Right lobe of liver (tissue), 6 donors: ENCODE measurements around the gene FTO. TPM values are rescaled to one million over a fixed set of nuclear protein-coding genes. Genes with fewer than 3 reads are reported as not detected.

ENCODE experiments used
- ATAC-seq, 4 donors: fragments of 200-7000 bp; cut with Tn5 transposase; one replicate each; pipeline ENCODE4 v1.9.1; 2020; ENCODE audit warnings: mild to moderate bottlenecking in 4 of 4, moderate library complexity in 4 of 4
- DNase-seq, 3 donors: peaks; one replicate each; pipeline ENCODE4 v3.0.0-alpha.2; 2020
- H3K27ac ChIP-seq, 3 donors: fragments of 200-600 bp; one replicate each; pipeline ENCODE4 v1.8.0; 2022
- H3K27me3 ChIP-seq, 2 donors: fragments of 200-600 bp; one replicate each; pipeline ENCODE4 v1.8.0; 2022
- H3K36me3 ChIP-seq, 4 donors: fragments of 200-600 bp; sonication (generic) in 1 of 4; one replicate each; pipeline versions ENCODE4 v1.5.1 to v1.8.0; 2017 to 2022; ENCODE audit warnings: control low read depth in 1 of 4
- H3K4me1 ChIP-seq, 4 donors: fragments of 200-600 bp; sonication (generic) in 1 of 4; one replicate each; pipeline versions ENCODE4 v1.5.1 to v1.8.0; 2017 to 2022; ENCODE audit warnings: control low read depth in 1 of 4
- H3K4me3 ChIP-seq, 3 donors: fragments of 200-600 bp; one replicate each; pipeline ENCODE4 v1.8.0; 2022
- H3K9me3 ChIP-seq, 4 donors: fragments of 200-600 bp; sonication (generic) in 1 of 4; one replicate each; pipeline versions ENCODE4 v1.5.1 to v1.8.0; 2017 to 2022; ENCODE audit warnings: control low read depth in 1 of 4
- CTCF ChIP-seq, 4 donors: fragments of 200-600 bp in 3 of 4; fragments of 450-650 bp in 1 of 4; IDR thresholded peaks; one replicate each; pipeline versions ENCODE4 v1.5.1 to v1.8.0; 2016 to 2022; ENCODE audit warnings: antibody characterized with exemption in 4 of 4, mild to moderate bottlenecking in 2 of 4
- POLR2A ChIP-seq: fragments of 450-650 bp; IDR thresholded peaks from one replicate; pipeline ENCODE4 v1.6.1; 2017; ENCODE audit warnings: antibody characterized with exemption, mild to moderate bottlenecking
- WGBS: methylation state at CpG from one replicate; pipeline ENCODE4 v1.1.6; 2018; ENCODE audit warnings: low coverage, low lambda C conversion rate; ENCODE audit not compliant: insufficient coverage; ENCODE audit errors: missing lambda C conversion rate; 5-methylcytosine and 5-hydroxymethylcytosine counted together
- intact Hi-C, 2 donors: fragments of 100-400 bp; cut with DNase I; formaldehyde crosslinking; loops; one replicate each; pipeline versions ENCODE4 v1.11.2 to v1.14.1; 2022
- total RNA-seq, 6 experiments: library from RNA; depleted of rRNA in 2 of 6; stranded (reverse); fragments of >200 nt in 2 of 6; fragmentation: NEBNext Ultra II Directional in 3 of 6; extraction: Animal tissue kit (Norgen Biotek cat#: 25700) in 3 of 6; gene quantifications; one replicate each; pipeline versions ENCODE4 v1.1.0 to v1.2.4, GENCODE V29; 2016 to 2023
- donor health status: DM: no; HTN: yes; CAD: no.
- donor health status: DM: no; HTN: no; CAD: no.
- donor health status: DM: no; HTN: no; CAD: no.
- donor health status: DM: no; HTN: yes; CAD: no.
- donor health status: DM: no; HTN: yes; CAD: no.

Gene FTO
- total RNA-seq, 6 experiments from 2014 or later = 28.9 to 51.6 (median 33.6) TPM

DNA sequence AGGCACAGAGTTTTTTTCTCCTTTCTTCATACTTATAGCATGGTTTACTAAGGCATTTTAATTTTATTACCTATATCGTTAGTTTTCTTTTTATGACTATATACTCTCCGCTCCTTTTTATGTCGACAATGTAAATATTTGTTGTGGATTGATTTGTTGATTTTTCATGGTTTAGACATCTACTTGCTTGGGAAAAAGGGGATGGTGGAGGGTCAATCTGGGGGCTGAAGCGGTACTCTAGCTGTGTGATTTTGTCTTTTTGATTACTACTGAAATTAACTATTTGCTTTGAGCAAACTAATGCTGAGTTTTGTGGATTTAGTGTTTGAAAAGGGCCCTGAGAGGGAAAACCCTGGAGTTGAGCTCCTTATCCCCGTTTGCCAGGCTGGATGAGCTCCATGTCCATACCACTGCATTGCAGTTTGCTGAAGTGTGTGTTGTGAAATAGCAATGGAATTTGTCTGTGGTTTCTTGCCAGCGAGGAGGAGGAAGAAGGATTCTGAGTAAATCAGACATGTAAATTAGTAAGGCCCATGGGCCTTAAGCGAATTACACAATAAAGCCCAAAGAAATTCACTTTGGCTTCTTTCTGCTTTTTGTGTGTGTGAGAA, 72.0 kb downstream of the FTO start:
- no peak for TF ChIP-seq CTCF (IDR thresholded peaks at IDR 0.05)
- no peak for TF ChIP-seq POLR2A
- Histone ChIP-seq H3K36me3 (no peaks in the 10 kb centered on the region), H3K27ac (peak overlapping the region in 1 of 3 donors; percentile 1), H3K4me3 (no peak overlapping the region), H3K27me3 (no peaks in the 10 kb centered on the region), H3K4me1 (peaks cover 0 to 35% (median 16%) of the 10 kb centered on the region in 4 donors), H3K9me3 (no peaks in the 10 kb centered on the region)
- intact Hi-C loops = no loop called here
- DNase-seq (peak in 2 of 3 donors; percentile 29 to 48), ATAC-seq (peak; percentile 70 to 78 (median 78))
- WGBS = 18% methylated on average over 7 of the region's 7 CpGs

DNA sequence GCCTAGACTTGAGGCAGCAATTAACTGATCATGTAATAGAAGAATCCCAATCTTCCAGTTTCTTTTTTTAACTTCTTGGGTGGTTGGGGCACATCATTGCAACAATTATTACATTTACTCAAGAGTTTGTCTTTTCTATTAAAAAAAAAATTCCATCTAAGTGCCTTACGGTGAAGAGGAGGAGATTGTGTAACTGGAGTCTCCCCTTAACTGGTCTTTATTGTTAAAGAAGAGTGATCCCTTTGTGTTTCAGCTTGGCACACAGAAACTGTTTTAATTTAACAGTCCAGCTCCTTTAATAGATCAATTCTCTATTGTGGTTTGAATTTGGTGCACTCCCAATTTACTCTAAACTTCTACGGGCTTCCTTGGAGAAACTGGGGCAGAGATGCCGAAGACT, 75.2 kb downstream of the FTO start:
- intact Hi-C loops = no loop called here
- no peak for DNase-seq

GRCh38 chr16:53780051-53780450, 76.1 kb downstream of the FTO start:
- Histone ChIP-seq H3K9me3 (no peaks in the 10 kb centered on the region), H3K27me3 (no peaks in the 10 kb centered on the region), H3K27ac (no peak overlapping the region), H3K4me1 (peaks cover 0 to 39% (median 19%) of the 10 kb centered on the region in 4 donors), H3K36me3 (no peaks in the 10 kb centered on the region), H3K4me3 (no peak overlapping the region)
- WGBS = 80% methylated on average over 3 of the region's 3 CpGs
- intact Hi-C loops = no loop called here
- TF ChIP-seq CTCF (IDR thresholded peaks at IDR 0.05) = no peak
- TF ChIP-seq POLR2A = no peak
- ATAC-seq (no peak), DNase-seq (no peak)

More for the DNA sequence above, 75.2 kb downstream of the FTO start:
- H3K27ac ChIP-seq = no peak overlapping the region
- no peak overlapping the region for H3K4me3 ChIP-seq
- TF ChIP-seq POLR2A (no peak), CTCF (IDR thresholded peaks at IDR 0.05) (no peak)
- peaks cover 0 to 40% (median 19%) of the 10 kb centered on the region in 4 donors for H3K4me1 ChIP-seq
- no peaks in the 10 kb centered on the region for H3K9me3 ChIP-seq
- ATAC-seq = no peak
- no peaks in the 10 kb centered on the region for H3K36me3 ChIP-seq
- no peaks in the 10 kb centered on the region for H3K27me3 ChIP-seq
- WGBS = 62% methylated on average over 3 of the region's 3 CpGs

- Histone ChIP-seq H3K4me1 (peaks cover 0 to 30% (median 15%) of the 10 kb centered on the region in 4 donors), H3K9me3 (no peaks in the 10 kb centered on the region), H3K27ac (no peak overlapping the region), H3K4me3 (no peak overlapping the region), H3K36me3 (no peaks in the 10 kb centered on the region), H3K27me3 (no peaks in the 10 kb centered on the region)
- WGBS = 90% methylated on average over 1 of the region's 1 CpG
- DNase-seq = no peak
- no peak for TF ChIP-seq CTCF (IDR thresholded peaks at IDR 0.05)
- no peak for TF ChIP-seq POLR2A
- intact Hi-C loops = no loop called here
- ATAC-seq = peak; percentile 50 to 87 (median 68)
These were observed 77.2 kb downstream of the FTO start for GRCh38 chr16:53781023-53781605.
